Astrocyte of the cerebellum (primary cell): ENCODE measurements around the gene PLAGL1.

ENCODE experiments used
- DNase-seq: peaks from one replicate; pipeline ENCODE4 v3.0.0-alpha.2; 2011; ENCODE audit warnings: low read depth
- H3K4me3 ChIP-seq: 2 replicates; pipeline ENCODE4 v1.5.1; 2011; ENCODE audit warnings: mild to moderate bottlenecking, low read depth, low read length, moderate library complexity
- in situ Hi-C: cut with HindIII; loops from 2 replicates; pipeline ENCODE4 v1.10.0; 2017; ENCODE audit warnings: low sequenced_read_pairs
- TF ChIP-seq, protein P1 (sequence below): IDR thresholded peaks from 2 replicates; pipeline ENCODE4 v1.5.1; 2012; ENCODE audit warnings: low read length, low read depth, moderate library complexity, mild to moderate bottlenecking; ENCODE audit errors: missing control alignments

The PLAGL1 gene

DNA sequence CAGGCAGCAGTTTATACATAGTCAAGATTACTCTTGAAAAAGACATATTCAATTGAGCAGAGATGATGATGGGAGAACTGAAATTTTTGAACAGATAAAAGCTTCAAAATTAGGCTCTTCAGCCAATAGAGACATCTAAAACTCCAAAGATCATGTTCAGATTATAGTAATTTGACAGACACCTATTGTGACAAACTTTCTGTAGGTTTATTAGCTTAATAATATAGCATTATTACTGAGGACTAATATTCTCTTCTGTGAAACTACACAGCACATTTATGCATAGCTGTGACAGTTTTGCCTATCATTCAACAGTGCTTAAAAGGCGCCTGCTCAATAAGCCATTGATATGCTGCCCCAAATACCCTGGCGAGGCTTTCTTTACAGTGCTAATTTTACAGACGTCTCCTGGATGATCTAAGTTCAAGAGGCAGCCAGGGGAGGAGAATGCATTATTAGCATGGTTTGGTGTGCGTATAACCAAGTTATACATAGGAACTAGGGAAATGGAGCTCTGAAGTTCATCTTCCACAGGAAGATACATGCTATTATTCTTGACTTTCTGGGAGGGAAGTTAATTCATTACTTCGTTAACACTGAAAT is 21.5 kb downstream of the PLAGL1 start:
- TF ChIP-seq, protein P1, sequence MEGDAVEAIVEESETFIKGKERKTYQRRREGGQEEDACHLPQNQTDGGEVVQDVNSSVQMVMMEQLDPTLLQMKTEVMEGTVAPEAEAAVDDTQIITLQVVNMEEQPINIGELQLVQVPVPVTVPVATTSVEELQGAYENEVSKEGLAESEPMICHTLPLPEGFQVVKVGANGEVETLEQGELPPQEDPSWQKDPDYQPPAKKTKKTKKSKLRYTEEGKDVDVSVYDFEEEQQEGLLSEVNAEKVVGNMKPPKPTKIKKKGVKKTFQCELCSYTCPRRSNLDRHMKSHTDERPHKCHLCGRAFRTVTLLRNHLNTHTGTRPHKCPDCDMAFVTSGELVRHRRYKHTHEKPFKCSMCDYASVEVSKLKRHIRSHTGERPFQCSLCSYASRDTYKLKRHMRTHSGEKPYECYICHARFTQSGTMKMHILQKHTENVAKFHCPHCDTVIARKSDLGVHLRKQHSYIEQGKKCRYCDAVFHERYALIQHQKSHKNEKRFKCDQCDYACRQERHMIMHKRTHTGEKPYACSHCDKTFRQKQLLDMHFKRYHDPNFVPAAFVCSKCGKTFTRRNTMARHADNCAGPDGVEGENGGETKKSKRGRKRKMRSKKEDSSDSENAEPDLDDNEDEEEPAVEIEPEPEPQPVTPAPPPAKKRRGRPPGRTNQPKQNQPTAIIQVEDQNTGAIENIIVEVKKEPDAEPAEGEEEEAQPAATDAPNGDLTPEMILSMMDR: no peak
- no peak for DNase-seq
- H3K4me3 ChIP-seq: no peak overlapping the region
- in situ Hi-C loops: no loop called here

DNA sequence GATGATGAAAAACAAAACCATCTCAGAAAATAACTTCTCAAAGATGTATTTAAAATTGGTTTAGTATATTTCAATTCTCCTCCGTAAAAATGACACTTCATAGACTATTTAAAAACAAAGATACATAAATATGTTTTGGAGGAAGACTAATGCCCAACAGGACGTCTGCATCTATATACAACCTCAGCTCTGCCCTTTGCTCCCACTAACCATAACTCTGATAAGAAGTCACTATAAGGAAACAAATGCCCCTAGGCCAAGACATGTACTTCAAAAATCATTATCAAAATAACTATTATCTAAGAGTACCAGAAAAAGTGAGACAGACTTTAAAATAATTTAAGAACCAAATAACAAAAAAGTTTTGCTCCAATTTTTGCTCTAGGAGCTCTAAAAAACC is 23.4 kb downstream of the PLAGL1 start:
- H3K4me3 ChIP-seq: no peak overlapping the region
- DNase-seq: no peak
- TF ChIP-seq, protein P1: no peak
- in situ Hi-C loops: no loop called here

DNA sequence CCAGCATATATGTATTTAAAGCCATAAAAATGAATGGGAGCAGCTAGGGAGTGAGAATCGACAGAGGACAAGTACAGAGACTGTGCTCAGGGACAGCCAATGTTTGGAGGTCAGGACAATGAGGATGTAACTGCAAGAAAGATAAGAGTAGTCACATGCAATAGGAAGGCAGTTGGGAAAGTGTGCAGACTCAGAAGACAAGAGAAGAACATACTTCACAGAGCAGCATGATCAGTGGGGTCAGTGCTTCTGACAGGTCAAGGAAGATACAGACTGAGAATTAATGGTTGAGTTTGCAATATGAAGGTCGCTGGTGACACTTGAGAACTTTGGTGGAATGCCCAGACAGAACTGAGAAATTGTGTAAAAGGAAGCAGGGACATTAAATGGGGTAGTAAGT is 25.1 kb downstream of the PLAGL1 start:
- DNase-seq: no peak
- in situ Hi-C loops: no loop called here
- TF ChIP-seq, protein P1: no peak
- no peak overlapping the region for H3K4me3 ChIP-seq

DNA sequence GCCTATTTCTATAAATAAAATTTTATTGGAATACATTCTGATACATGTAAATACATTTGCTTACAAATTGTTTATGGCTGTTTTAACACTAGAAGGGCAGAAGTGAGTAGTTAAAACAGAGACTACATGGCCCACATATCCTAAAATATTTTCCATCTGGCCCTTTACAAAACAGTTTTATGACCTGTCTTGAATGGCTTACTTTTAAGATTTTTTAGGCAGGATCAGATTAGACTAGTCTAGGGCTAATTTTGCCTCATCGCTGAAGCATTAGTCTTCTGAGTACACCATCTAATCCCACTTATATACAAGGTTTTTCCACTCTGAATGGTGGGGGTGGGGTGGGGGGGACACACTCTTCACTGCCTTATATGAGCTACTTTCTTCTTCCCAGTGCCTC is 27.1 kb downstream of the PLAGL1 start:
- DNase-seq: no peak
- in situ Hi-C loops: no loop called here
- TF ChIP-seq, protein P1: no peak
- no peak overlapping the region for H3K4me3 ChIP-seq

DNA sequence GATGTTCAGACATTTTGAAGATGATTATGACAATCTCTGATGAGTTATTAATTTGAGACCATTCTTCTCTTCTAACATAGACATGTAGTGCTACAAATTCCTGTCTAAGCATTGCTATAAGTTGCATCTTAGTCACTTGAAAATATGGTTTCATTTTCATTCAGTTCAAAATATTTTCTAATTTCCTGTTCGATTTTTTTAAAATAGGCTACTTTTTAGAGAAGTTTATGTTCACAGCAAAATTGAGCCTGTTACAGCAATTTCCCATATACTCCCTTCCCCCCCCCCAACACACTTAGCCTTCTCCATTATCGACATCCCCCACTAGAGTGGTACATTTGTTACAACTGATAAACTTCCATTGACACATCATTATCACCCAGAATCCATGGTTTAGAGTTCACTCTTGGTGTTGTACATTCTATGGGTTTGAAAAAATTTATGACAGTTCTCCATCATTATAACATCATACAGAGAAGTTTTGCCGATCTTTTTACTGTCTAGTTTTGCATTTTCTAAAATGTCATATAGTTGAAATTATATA is 31.2 kb downstream of the PLAGL1 start:
- DNase-seq: no peak
- TF ChIP-seq, protein P1: no peak
- in situ Hi-C loops: no loop called here
- H3K4me3 ChIP-seq: no peak overlapping the region

DNA sequence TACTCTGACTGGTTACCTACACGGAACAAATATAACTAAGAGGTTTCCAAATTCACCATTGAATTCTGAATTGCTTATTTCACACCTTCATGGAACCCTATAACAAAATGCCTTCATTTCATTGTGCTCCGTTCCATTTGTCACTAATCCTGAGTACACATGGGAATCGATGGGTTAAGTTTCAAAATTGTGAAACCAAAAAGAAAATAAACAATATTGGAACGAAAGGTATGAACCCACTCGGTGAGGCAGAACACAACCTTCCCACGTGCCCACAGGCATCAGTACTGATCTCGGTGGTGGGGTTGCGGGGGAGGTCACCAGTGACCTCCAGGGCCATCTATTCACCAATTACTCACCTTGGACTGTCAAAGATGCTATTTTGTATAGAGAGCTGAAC is 34.0 kb downstream of the PLAGL1 start:
- TF ChIP-seq, protein P1: no peak
- no peak overlapping the region for H3K4me3 ChIP-seq
- in situ Hi-C loops: no loop called here
- DNase-seq: no peak
